ENCODE measurements around the gene TDRD9.

The TDRD9 gene

DNA sequence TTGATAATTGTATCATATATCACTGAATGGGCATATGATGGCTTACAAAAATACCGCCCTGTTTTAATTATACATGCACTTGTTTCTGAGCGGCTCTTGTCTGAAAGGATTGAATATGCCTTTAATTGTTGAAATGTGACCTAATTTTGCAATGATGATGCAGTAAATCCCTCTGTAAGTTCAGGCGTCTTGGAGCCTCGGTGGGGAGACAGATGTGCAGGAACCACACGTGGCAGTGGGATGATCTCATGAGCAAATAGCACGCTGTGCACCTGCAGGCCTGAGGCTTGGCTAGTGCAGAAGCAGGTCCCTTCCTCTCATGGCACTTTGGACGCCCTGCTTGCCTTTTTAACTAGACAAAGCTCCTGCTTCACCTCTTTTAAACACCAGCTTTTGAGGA, 108.0 kb downstream of the TDRD9 start:
- no peak for TF ChIP-seq MAX (IDR thresholded peaks at IDR 0.05; ENCODE audit: low read depth, low read length)
- TF ChIP-seq POLR2A (IDR thresholded peaks at IDR 0.05; ENCODE audit: extremely low read depth, insufficient read length), result no peak
- TF ChIP-seq MYC (IDR thresholded peaks at IDR 0.05; ENCODE audit: low read depth, low read length), result no peak
- TF ChIP-seq CTCF (IDR thresholded peaks at IDR 0.05; ENCODE audit: low read depth, low read length), result no peak
- no peak overlapping the region for H3K4me3 ChIP-seq (ENCODE audit: low read depth, low read length)
- DNase-seq (ENCODE audit: low read depth), result no peak

- TF ChIP-seq MYC (IDR thresholded peaks at IDR 0.05; ENCODE audit: low read depth, low read length), result no peak
- TF ChIP-seq POLR2A (IDR thresholded peaks at IDR 0.05; ENCODE audit: extremely low read depth, insufficient read length), result no peak
- no peak for DNase-seq (ENCODE audit: low read depth)
- no peak overlapping the region for H3K4me3 ChIP-seq (ENCODE audit: low read depth, low read length)
These were observed 108.8 kb downstream of the TDRD9 start for GRCh38 chr14:104037074-104037473.

GRCh38 chr14:104037903-104038302, 109.6 kb downstream of the TDRD9 start:
- no peak for TF ChIP-seq POLR2A (IDR thresholded peaks at IDR 0.05; ENCODE audit: extremely low read depth, insufficient read length)
- no peak for TF ChIP-seq CTCF (IDR thresholded peaks at IDR 0.05; ENCODE audit: low read depth, low read length)
- no peak for TF ChIP-seq MAX (IDR thresholded peaks at IDR 0.05; ENCODE audit: low read depth, low read length)
- TF ChIP-seq MYC (IDR thresholded peaks at IDR 0.05; ENCODE audit: low read depth, low read length), result no peak
- no peak overlapping the region for H3K4me3 ChIP-seq (ENCODE audit: low read depth, low read length)
- DNase-seq (ENCODE audit: low read depth), result no peak

GRCh38 chr14:104039214-104039613, 111.0 kb downstream of the TDRD9 start:
- no peak for DNase-seq (ENCODE audit: low read depth)
- no peak overlapping the region for H3K4me3 ChIP-seq (ENCODE audit: low read depth, low read length)
- TF ChIP-seq MAX (IDR thresholded peaks at IDR 0.05; ENCODE audit: low read depth, low read length) (no peak), POLR2A (IDR thresholded peaks at IDR 0.05; ENCODE audit: extremely low read depth, insufficient read length) (no peak), CTCF (IDR thresholded peaks at IDR 0.05; ENCODE audit: low read depth, low read length) (no peak), MYC (IDR thresholded peaks at IDR 0.05; ENCODE audit: low read depth, low read length) (no peak)

- DNase-seq (ENCODE audit: low read depth), result no peak
- TF ChIP-seq MYC (IDR thresholded peaks at IDR 0.05; ENCODE audit: low read depth, low read length) (no peak), POLR2A (IDR thresholded peaks at IDR 0.05; ENCODE audit: extremely low read depth, insufficient read length) (no peak), CTCF (IDR thresholded peaks at IDR 0.05; ENCODE audit: low read depth, low read length) (no peak), MAX (IDR thresholded peaks at IDR 0.05; ENCODE audit: low read depth, low read length) (no peak)
- no peak overlapping the region for H3K4me3 ChIP-seq (ENCODE audit: low read depth, low read length)
These were observed 112.3 kb downstream of the TDRD9 start for GRCh38 chr14:104040539-104040938.

DNA sequence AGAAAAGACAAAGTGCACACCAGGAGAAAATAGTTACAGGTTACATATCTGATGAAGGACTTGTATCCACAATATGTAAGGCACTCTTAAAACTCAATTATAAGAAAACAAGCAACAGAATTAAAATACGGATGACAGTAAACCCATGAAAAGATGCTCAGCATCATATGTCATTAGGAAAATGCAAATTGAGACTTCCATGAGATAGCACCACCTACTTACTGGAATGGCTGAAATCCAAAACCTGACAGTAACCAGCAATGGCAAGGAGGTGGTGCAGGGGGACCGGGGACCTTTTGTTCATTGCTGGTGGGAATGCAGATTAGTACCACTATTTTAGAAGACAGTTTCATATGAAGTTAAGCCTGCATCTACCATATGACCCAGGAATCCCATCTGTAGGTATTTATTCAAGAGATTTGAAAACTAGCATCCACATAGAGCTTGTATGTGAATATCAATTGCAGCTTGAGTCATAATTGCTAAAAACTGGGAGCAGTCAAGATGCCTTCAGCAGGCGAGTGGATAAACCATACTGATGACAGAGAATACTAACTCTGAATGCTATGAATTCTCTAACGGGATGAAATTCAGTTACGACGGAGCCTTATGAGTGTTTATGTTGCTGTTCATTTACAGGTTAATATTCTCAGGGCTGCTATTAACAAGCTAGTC, 113.3 kb downstream of the TDRD9 start:
- no peak for DNase-seq (ENCODE audit: low read depth)
- no peak overlapping the region for H3K4me3 ChIP-seq (ENCODE audit: low read depth, low read length)
- TF ChIP-seq POLR2A (IDR thresholded peaks at IDR 0.05; ENCODE audit: extremely low read depth, insufficient read length), result no peak
- no peak for TF ChIP-seq CTCF (IDR thresholded peaks at IDR 0.05; ENCODE audit: low read depth, low read length)
- no peak for TF ChIP-seq MYC (IDR thresholded peaks at IDR 0.05; ENCODE audit: low read depth, low read length)
- TF ChIP-seq MAX (IDR thresholded peaks at IDR 0.05; ENCODE audit: low read depth, low read length), result no peak
